ENCODE measurements around the gene GATA5. TPM values are rescaled to one million over a fixed set of nuclear protein-coding genes. Genes with fewer than 3 reads are reported as not detected.

GATA5 gene
- total and polyA plus RNA-seq, 10 of the 15 experiments (the other 5 are each of a cell fraction or from before 2014, with no cell fraction given): not detected

DNA sequence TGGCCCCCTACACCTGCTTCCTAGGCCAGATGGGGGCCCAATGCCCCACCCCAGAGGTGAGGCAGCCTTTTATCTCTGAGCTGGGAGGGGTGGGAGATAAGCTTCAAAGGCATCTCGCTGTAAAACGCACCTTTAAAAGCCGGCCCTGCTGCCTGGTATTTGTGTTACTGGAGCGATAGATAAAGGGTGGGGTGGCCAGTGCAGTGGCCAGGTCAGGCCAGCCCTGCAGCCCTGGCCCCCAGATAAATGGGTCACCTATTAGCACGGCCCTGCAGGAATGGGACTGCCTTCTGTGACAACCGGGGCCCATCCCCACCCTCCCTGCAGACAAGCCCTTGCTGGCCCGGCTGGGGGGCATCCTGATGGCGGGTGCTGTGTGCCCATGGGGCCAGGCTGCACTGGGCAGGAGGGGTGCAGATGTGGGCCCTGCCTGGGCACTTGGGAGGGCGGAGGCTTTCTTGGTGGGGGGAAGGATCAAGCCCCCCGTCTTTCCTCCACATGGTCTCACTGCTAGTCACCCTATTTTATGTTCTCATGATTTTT lies 45.4 kb downstream of the GATA5 start:
- intact Hi-C loops (cut with micrococcal nuclease; ENCODE audit: unreplicated experiment): no loop called here
- ChIA-PET RAD21 (ENCODE audit: unreplicated experiment) (no interaction called here), SMC1A (ENCODE audit: uncharacterized antibody, unreplicated experiment) (no interaction called here), CTCF (no interaction called here), POLR2A (no interaction called here)
- in situ Hi-C loops (cut with MboI): no loop called here
- ATAC-seq (no peak), FAIRE-seq (no peak), DNase-seq (ENCODE audit: low read depth, low spot score) (no peak)
- Histone ChIP-seq H3K9ac (ENCODE audit: control insufficient read depth, insufficient read depth, low read length) (no peak overlapping the region), H3K27ac (ENCODE audit: control insufficient read depth, insufficient read depth) (no peak overlapping the region), H3K79me2 (ENCODE audit: control insufficient read depth, insufficient read depth, low read length) (no peaks in the 10 kb centered on the region), H3K4me3 (no peak overlapping the region), H4K20me1 (ENCODE audit: control insufficient read depth, insufficient read depth) (no peaks in the 10 kb centered on the region), H3K36me3 (ENCODE audit: control insufficient read depth in 2 of 2, insufficient read depth in 2 of 2, low read length in 1 of 2) (no peaks in the 10 kb centered on the region), H3K27me3 (replicated peaks in 1 of 2; ENCODE audit: control insufficient read depth in 2 of 2, insufficient read depth in 2 of 2, low read length in 1 of 2) (peaks cover 0 to 5% of the 10 kb centered on the region in 2 experiments; a peak in 2 of 4 replicates), H3K4me2 (ENCODE audit: control insufficient read depth, insufficient read depth) (no peak overlapping the region), H3K9me3 (replicated peaks; ENCODE audit: control insufficient read depth, insufficient read depth, low read length) (no peaks in the 10 kb centered on the region), H3K4me1 (ENCODE audit: control insufficient read depth, insufficient read depth, low read length) (no peaks in the 10 kb centered on the region), H2AFZ (ENCODE audit: control insufficient read depth, low read depth, low read length) (no peak overlapping the region)
- BruUV-seq (replicated peaks): no TSS peak
- WGBS (ENCODE audit: insufficient coverage, insufficient replicate concordance, low lambda C conversion rate, missing lambda C conversion rate): 34% methylated on average over 8 of the region's 10 CpGs
- TF ChIP-seq ZZZ3 (IDR thresholded peaks at IDR 0.05; ENCODE audit: control insufficient read depth, insufficient read length, low read depth) (no peak), JUND (IDR thresholded peaks at IDR 0.05; ENCODE audit: low read depth, low read length) (no peak), CREM (IDR thresholded peaks at IDR 0.05; ENCODE audit: low read depth) (no peak), ZNF24 (IDR thresholded peaks at IDR 0.05) (no peak), RUNX3 (IDR thresholded peaks at IDR 0.05; ENCODE audit: low read length) (no peak), ASH2L (IDR thresholded peaks at IDR 0.05; ENCODE audit: borderline replicate concordance, low read depth) (no peak), CHD4 (IDR thresholded peaks at IDR 0.05) (no peak), KLF5 (IDR thresholded peaks at IDR 0.05; ENCODE audit: partially characterized antibody) (no peak), MEF2B (IDR thresholded peaks at IDR 0.05; ENCODE audit: partially characterized antibody, poor library complexity, severe bottlenecking) (no peak), MYC (IDR thresholded peaks at IDR 0.05; ENCODE audit: insufficient read depth, insufficient read length, insufficient replicate concordance, low read length, severe bottlenecking) (no peak), POLR2AphosphoS5 (IDR thresholded peaks at IDR 0.05; ENCODE audit: low read length) (no peak), STAT3 (IDR thresholded peaks at IDR 0.05; ENCODE audit: low read depth, low read length) (no peak), BCL11A (IDR thresholded peaks at IDR 0.05; ENCODE audit: low read depth, low read length) (no peak), EZH2 (IDR thresholded peaks at IDR 0.05; ENCODE audit: borderline replicate concordance, control insufficient read depth, low read depth, low read length) (no peak), YY1 (IDR thresholded peaks at IDR 0.05; ENCODE audit: low read depth, low read length) (no peak), GABPA (IDR thresholded peaks at IDR 0.05; ENCODE audit: low read depth) (no peak), BRCA1 (IDR thresholded peaks at IDR 0.05; ENCODE audit: low read depth, low read length) (no peak), FOXM1 (IDR thresholded peaks at IDR 0.05; ENCODE audit: low read depth, low read length) (no peak)
- TF ChIP-seq, protein P1, sequence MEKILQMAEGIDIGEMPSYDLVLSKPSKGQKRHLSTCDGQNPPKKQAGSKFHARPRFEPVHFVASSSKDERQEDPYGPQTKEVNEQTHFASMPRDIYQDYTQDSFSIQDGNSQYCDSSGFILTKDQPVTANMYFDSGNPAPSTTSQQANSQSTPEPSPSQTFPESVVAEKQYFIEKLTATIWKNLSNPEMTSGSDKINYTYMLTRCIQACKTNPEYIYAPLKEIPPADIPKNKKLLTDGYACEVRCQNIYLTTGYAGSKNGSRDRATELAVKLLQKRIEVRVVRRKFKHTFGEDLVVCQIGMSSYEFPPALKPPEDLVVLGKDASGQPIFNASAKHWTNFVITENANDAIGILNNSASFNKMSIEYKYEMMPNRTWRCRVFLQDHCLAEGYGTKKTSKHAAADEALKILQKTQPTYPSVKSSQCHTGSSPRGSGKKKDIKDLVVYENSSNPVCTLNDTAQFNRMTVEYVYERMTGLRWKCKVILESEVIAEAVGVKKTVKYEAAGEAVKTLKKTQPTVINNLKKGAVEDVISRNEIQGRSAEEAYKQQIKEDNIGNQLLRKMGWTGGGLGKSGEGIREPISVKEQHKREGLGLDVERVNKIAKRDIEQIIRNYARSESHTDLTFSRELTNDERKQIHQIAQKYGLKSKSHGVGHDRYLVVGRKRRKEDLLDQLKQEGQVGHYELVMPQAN (conservative IDR thresholded peaks at IDR 0.05): no peak
